K562 (cell line): Measurements from ENCODE around the gene TMEM138.

Source experiments
- CREB1 ChIP-seq, 2 experiments: sonication (generic) in 1 of 2; formaldehyde crosslinking in 1 of 2; IDR thresholded peaks; 2 replicates each; pipeline versions ENCODE4 v1.6.1 to v1.8.0; 2012 to 2022; ENCODE audit warnings: inconsistent platforms in 1 of 2, mild to moderate bottlenecking in 1 of 2, missing genetic modification reagents in 1 of 2, moderate library complexity in 1 of 2
- CTCF ChIP-seq, 3 experiments: IDR thresholded peaks in 2 of 3; conservative IDR thresholded peaks in 1 of 3; 2 replicates each; pipeline ENCODE4 v1.5.1; 2011 to 2012; ENCODE audit warnings: low read length in 3 of 3, mild to moderate bottlenecking in 3 of 3, control low read depth in 2 of 3, improper control_type of control experiment in 1 of 3, inconsistent platforms in 1 of 3, low read depth in 1 of 3, mixed read lengths in 1 of 3, moderate library complexity in 1 of 3; ENCODE audit not compliant: insufficient read depth in 2 of 3
- EHMT2 ChIP-seq: fragments of 450-650 bp; IDR thresholded peaks from 2 replicates; pipeline ENCODE4 v1.6.1; 2018; ENCODE audit warnings: antibody characterized with exemption
- GABPA ChIP-seq: fragments of 200-800 bp; sonication (Bioruptor generic); conservative IDR thresholded peaks from 2 replicates; pipeline ENCODE4 v1.6.1; 2016; ENCODE audit warnings: low read depth, missing genetic modification characterization, missing compliant biosample characterization
- HIVEP1 ChIP-seq: fragments of 250-450 bp; sonication (Bioruptor Pico); IDR thresholded peaks from 2 replicates; pipeline ENCODE4 v1.4.0; 2020; ENCODE audit warnings: mild to moderate bottlenecking
- L3MBTL2 ChIP-seq: fragments of 450-650 bp; IDR thresholded peaks from 2 replicates; pipeline ENCODE4 v1.6.1; 2016; ENCODE audit warnings: mild to moderate bottlenecking, moderate library complexity
- MAFF ChIP-seq: IDR thresholded peaks from 2 replicates; pipeline ENCODE4 v1.6.1; 2012; ENCODE audit warnings: low read length, improper control_type of control experiment
- POLR2AphosphoS2 ChIP-seq: IDR thresholded peaks from 2 replicates; pipeline ENCODE4 v1.6.1; 2012; ENCODE audit warnings: low read length, improper control_type of control experiment
- POLR2AphosphoS5 ChIP-seq: IDR thresholded peaks from 2 replicates; pipeline ENCODE4 v1.6.1; 2011; ENCODE audit warnings: mild to moderate bottlenecking, low read depth, low read length, moderate library complexity; ENCODE audit not compliant: control insufficient read depth, insufficient read depth
- PTBP1 ChIP-seq: fragments of 200-400 bp; formaldehyde crosslinking; IDR thresholded peaks from 2 replicates; pipeline ENCODE4 v1.6.1; 2017; ENCODE audit warnings: low read depth, low read length
- RAD21 ChIP-seq, 2 experiments: fragments of 250-450 bp in 1 of 2; fragments of 450-650 bp in 1 of 2; sonication (Bioruptor Pico) in 1 of 2; formaldehyde crosslinking in 1 of 2; IDR thresholded peaks in 1 of 2; conservative IDR thresholded peaks in 1 of 2; 2 replicates each; pipeline versions ENCODE4 v1.4.0 to v1.8.0; 2020 to 2022; ENCODE audit warnings: mild to moderate bottlenecking in 2 of 2, moderate library complexity in 1 of 2
- SMC3 ChIP-seq: conservative IDR thresholded peaks from 2 replicates; pipeline ENCODE4 v1.6.1; 2011; ENCODE audit warnings: low read depth, low read length, improper control_type of control experiment; ENCODE audit not compliant: insufficient read depth
- ZNF695 ChIP-seq: fragments of 450-650 bp; formaldehyde crosslinking; IDR thresholded peaks from 2 replicates; pipeline ENCODE4 v1.4.0; 2020; ENCODE audit warnings: mild to moderate bottlenecking, moderate library complexity
- TF ChIP-seq, protein P1 (sequence below): fragments of 250-450 bp; sonication (Bioruptor Pico); IDR thresholded peaks from 2 replicates; pipeline ENCODE4 v1.4.0; 2020

DNA sequence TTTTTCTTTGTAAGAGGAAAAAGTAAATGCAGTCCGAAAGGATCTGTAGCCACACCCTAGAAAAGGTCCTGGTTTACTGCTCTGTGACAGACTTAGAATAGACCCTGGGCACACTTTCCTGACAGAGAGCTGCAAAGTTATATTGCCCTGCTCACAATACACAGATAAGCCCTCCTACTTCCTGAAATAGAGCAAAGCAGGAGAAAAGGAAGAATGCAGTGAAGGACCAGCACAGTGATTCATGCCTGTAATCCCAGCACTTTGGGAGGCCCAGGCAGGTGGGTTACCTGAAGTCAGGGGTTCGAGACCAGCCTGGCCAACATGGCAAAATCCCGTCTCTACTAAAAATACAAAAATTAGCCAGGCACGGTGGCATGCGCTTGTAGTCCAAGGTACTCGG is 2.7 kb upstream of the TMEM138 start:
- TF ChIP-seq POLR2AphosphoS2 (no peak), L3MBTL2 (no peak), POLR2AphosphoS5 (no peak), SMC3 (no peak), EHMT2 (no peak), CREB1 (IDR thresholded peaks at IDR 0.05) (no peak), CREB1 (CRISPR knock-in tag; IDR thresholded peaks at IDR 0.05) (no peak), RAD21 (CRISPR knock-in tag; conservative IDR thresholded peaks at IDR 0.05 in 1 of 2, IDR thresholded peaks at IDR 0.05 in 1 of 2) (no peak), HIVEP1 (CRISPR knock-in tag) (no peak), MAFF (no peak), PTBP1 (no peak), CTCF (IDR thresholded peaks at IDR 0.05 in 2 of 3, conservative IDR thresholded peaks at IDR 0.05 in 1 of 3; ENCODE audit: insufficient read depth in 2 of 3, low read depth in 1 of 3, low read length in 3 of 3) (no peak), ZNF695 (no peak), GABPA (tag) (no peak)
- TF ChIP-seq, protein P1, sequence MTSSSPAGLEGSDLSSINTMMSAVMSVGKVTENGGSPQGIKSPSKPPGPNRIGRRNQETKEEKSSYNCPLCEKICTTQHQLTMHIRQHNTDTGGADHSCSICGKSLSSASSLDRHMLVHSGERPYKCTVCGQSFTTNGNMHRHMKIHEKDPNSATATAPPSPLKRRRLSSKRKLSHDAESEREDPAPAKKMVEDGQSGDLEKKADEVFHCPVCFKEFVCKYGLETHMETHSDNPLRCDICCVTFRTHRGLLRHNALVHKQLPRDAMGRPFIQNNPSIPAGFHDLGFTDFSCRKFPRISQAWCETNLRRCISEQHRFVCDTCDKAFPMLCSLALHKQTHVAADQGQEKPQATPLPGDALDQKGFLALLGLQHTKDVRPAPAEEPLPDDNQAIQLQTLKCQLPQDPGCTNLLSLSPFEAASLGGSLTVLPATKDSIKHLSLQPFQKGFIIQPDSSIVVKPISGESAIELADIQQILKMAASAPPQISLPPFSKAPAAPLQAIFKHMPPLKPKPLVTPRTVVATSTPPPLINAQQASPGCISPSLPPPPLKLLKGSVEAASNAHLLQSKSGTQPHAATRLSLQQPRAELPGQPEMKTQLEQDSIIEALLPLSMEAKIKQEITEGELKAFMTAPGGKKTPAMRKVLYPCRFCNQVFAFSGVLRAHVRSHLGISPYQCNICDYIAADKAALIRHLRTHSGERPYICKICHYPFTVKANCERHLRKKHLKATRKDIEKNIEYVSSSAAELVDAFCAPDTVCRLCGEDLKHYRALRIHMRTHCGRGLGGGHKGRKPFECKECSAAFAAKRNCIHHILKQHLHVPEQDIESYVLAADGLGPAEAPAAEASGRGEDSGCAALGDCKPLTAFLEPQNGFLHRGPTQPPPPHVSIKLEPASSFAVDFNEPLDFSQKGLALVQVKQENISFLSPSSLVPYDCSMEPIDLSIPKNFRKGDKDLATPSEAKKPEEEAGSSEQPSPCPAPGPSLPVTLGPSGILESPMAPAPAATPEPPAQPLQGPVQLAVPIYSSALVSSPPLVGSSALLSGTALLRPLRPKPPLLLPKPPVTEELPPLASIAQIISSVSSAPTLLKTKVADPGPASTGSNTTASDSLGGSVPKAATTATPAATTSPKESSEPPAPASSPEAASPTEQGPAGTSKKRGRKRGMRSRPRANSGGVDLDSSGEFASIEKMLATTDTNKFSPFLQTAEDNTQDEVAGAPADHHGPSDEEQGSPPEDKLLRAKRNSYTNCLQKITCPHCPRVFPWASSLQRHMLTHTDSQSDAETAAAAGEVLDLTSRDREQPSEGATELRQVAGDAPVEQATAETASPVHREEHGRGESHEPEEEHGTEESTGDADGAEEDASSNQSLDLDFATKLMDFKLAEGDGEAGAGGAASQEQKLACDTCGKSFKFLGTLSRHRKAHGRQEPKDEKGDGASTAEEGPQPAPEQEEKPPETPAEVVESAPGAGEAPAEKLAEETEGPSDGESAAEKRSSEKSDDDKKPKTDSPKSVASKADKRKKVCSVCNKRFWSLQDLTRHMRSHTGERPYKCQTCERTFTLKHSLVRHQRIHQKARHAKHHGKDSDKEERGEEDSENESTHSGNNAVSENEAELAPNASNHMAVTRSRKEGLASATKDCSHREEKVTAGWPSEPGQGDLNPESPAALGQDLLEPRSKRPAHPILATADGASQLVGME (CRISPR knock-in tag) = no peak
